ENCODE measurements around the gene HDAC11.

DNA sequence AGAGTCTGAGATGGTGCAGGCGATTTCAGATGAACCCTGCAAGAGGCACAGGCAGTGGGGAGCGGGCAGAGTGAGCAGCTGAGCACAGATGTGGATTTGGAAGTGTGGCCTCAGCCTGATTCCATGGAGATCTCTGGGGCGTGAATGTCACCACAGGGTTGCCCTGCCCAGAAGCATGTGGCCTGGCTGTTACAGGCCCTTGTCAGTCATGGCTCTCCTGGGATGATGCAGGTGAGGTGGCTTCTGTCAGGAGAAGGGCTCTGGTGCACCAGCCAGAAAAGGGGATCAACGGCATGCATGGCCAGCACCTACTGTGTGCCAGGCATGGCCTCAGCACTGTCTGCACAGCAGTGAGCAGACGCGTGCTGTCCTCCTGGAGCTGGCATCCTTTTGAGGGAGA, 11.9 kb downstream of the HDAC11 start:
- no peak for TF ChIP-seq POLR2AphosphoS5 (IDR thresholded peaks at IDR 0.05; ENCODE audit: low read depth)
- no peak for TF ChIP-seq CTCF (IDR thresholded peaks at IDR 0.05; ENCODE audit: insufficient read depth, low read length)
- TF ChIP-seq, protein P1, sequence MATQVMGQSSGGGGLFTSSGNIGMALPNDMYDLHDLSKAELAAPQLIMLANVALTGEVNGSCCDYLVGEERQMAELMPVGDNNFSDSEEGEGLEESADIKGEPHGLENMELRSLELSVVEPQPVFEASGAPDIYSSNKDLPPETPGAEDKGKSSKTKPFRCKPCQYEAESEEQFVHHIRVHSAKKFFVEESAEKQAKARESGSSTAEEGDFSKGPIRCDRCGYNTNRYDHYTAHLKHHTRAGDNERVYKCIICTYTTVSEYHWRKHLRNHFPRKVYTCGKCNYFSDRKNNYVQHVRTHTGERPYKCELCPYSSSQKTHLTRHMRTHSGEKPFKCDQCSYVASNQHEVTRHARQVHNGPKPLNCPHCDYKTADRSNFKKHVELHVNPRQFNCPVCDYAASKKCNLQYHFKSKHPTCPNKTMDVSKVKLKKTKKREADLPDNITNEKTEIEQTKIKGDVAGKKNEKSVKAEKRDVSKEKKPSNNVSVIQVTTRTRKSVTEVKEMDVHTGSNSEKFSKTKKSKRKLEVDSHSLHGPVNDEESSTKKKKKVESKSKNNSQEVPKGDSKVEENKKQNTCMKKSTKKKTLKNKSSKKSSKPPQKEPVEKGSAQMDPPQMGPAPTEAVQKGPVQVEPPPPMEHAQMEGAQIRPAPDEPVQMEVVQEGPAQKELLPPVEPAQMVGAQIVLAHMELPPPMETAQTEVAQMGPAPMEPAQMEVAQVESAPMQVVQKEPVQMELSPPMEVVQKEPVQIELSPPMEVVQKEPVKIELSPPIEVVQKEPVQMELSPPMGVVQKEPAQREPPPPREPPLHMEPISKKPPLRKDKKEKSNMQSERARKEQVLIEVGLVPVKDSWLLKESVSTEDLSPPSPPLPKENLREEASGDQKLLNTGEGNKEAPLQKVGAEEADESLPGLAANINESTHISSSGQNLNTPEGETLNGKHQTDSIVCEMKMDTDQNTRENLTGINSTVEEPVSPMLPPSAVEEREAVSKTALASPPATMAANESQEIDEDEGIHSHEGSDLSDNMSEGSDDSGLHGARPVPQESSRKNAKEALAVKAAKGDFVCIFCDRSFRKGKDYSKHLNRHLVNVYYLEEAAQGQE (IDR thresholded peaks at IDR 0.05; ENCODE audit: insufficient replicate concordance, low read depth) = no peak
- TF ChIP-seq GABPA (IDR thresholded peaks at IDR 0.05; ENCODE audit: low read depth) = no peak
- no peak for TF ChIP-seq SPI1 (IDR thresholded peaks at IDR 0.05; ENCODE audit: borderline replicate concordance, low read depth)

Measured in HL-60 (cell line).